GM12878 (cell line): ENCODE measurements around the gene FBXL19. TPM values are rescaled to one million over a fixed set of nuclear protein-coding genes. Genes with fewer than 3 reads are reported as not detected.
A peak's percentile ranks its signal among the peaks of the same experiment; 100 is the strongest.

Experiments
- ATAC-seq: fragments of 200-7000 bp; cut with Tn5 transposase; 3 replicates; pipeline ENCODE4 v1.9.1; 2020; ENCODE audit warnings: mild to moderate bottlenecking, moderate library complexity
- BruUV-seq: library from RNA; stranded (reverse); fragments of 400-500 nt; replicated peaks from 2 replicates; lab custom pipeline; 2021; lab: Mats Ljungman, UMichigan
- CTCF ChIA-PET: fragments of 300-600 bp; sonication (Branson Sonifier 250); formaldehyde crosslinking; extraction: SDS; loops from one replicate; lab custom pipeline; 2021; ENCODE audit warnings: inconsistent platforms; lab: Yijun Ruan, JAX
- POLR2A ChIA-PET: fragments of 350-600 bp; formaldehyde crosslinking; extraction: SDS; loops from one replicate; lab custom pipeline; 2021; ENCODE audit warnings: inconsistent platforms; lab: Charles Lee
- RAD21 ChIA-PET: fragments of 300-600 bp; sonication (Branson Sonifier 250); formaldehyde crosslinking; loops from one replicate; lab custom pipeline; 2023; ENCODE audit warnings: antibody characterized with exemption; ENCODE audit not compliant: unreplicated experiment; lab: Charles Lee
- SMC1A ChIA-PET: fragments of 300-600 bp; sonication (Branson Sonifier 250); formaldehyde crosslinking; loops from one replicate; lab custom pipeline; 2023; ENCODE audit not compliant: unreplicated experiment, uncharacterized antibody; lab: Charles Lee
- DNase-seq: peaks from one replicate; pipeline ENCODE4 v3.0.0-alpha.2; 2011; ENCODE audit warnings: low read depth, low spot score
- FAIRE-seq: peaks from 3 replicates; lab custom pipeline; 2011; peaks lifted over from hg19 to GRCh38; lab: Jason Lieb, UNC
- H2AFZ ChIP-seq: 2 replicates; pipeline ENCODE4 v1.6.0; 2011; ENCODE audit warnings: low read depth, low read length, control low read depth; ENCODE audit not compliant: control insufficient read depth
- H3K27ac ChIP-seq: 2 replicates; pipeline ENCODE4 v1.5.1; 2011; ENCODE audit warnings: control low read depth; ENCODE audit not compliant: control insufficient read depth, insufficient read depth
- H3K27me3 ChIP-seq, 2 experiments: replicated peaks in 1 of 2; 2 replicates each; pipeline versions ENCODE4 v1.6.0 to v1.6.1; 2011; ENCODE audit warnings: low read length in 1 of 2; ENCODE audit not compliant: control insufficient read depth in 2 of 2, insufficient read depth in 2 of 2
- H3K36me3 ChIP-seq, 2 experiments: 2 replicates each; pipeline ENCODE4 v1.5.1; 2011; ENCODE audit warnings: low read length in 1 of 2; ENCODE audit not compliant: control insufficient read depth in 2 of 2, insufficient read depth in 2 of 2
- H3K4me1 ChIP-seq: 2 replicates; pipeline ENCODE4 v1.6.1; 2011; ENCODE audit warnings: mild to moderate bottlenecking, low read length, moderate library complexity, mixed read lengths; ENCODE audit not compliant: control insufficient read depth, insufficient read depth
- H3K4me2 ChIP-seq: 2 replicates; pipeline ENCODE4 v1.6.0; 2011; ENCODE audit warnings: control low read depth; ENCODE audit not compliant: control insufficient read depth, insufficient read depth
- H3K4me3 ChIP-seq: fragments of 200-600 bp; sonication (generic); 2 replicates; pipeline ENCODE4 v1.5.1; 2016
- H3K79me2 ChIP-seq: 2 replicates; pipeline ENCODE4 v1.6.0; 2011; ENCODE audit warnings: low read length; ENCODE audit not compliant: control insufficient read depth, insufficient read depth
- H3K9ac ChIP-seq: 2 replicates; pipeline ENCODE4 v1.8.0; 2011; ENCODE audit warnings: low read length, control low read depth, mixed read lengths; ENCODE audit not compliant: control insufficient read depth, insufficient read depth
- H3K9me3 ChIP-seq: replicated peaks from 3 replicates; pipeline ENCODE4 v1.5.1; 2011; ENCODE audit warnings: mild to moderate bottlenecking, low read length; ENCODE audit not compliant: control insufficient read depth, insufficient read depth
- H4K20me1 ChIP-seq: 2 replicates; pipeline ENCODE4 v1.6.0; 2011; ENCODE audit not compliant: control insufficient read depth, insufficient read depth
- CREM ChIP-seq: IDR thresholded peaks from 2 replicates; pipeline ENCODE4 v1.6.1; 2014; ENCODE audit warnings: antibody characterized with exemption, low read depth
- ESRRA ChIP-seq: IDR thresholded peaks from 2 replicates; pipeline ENCODE4 v1.6.1; 2012; ENCODE audit warnings: mild to moderate bottlenecking, low read length, improper control_type of control experiment
- HDAC2 ChIP-seq: fragments of 200-600 bp; sonication (generic); IDR thresholded peaks from 2 replicates; pipeline ENCODE4 v1.6.1; 2017
- IKZF1 ChIP-seq: fragments of 450-650 bp; conservative IDR thresholded peaks from 2 replicates; pipeline ENCODE4 v1.6.1; 2017; ENCODE audit warnings: antibody characterized with exemption, mild to moderate bottlenecking
- MEF2B ChIP-seq: fragments of 450-650 bp; IDR thresholded peaks from 2 replicates; pipeline ENCODE4 v1.6.1; 2018; ENCODE audit warnings: mild to moderate bottlenecking, moderate library complexity; ENCODE audit not compliant: partially characterized antibody, poor library complexity, severe bottlenecking
- MYC ChIP-seq: IDR thresholded peaks from 2 replicates; pipeline ENCODE4 v1.6.1; 2011; ENCODE audit warnings: mild to moderate bottlenecking, low read length, moderate library complexity, inconsistent platforms; ENCODE audit not compliant: insufficient read depth, insufficient replicate concordance, insufficient read length, severe bottlenecking
- NR2F1 ChIP-seq: fragments of 450-650 bp; conservative IDR thresholded peaks from 2 replicates; pipeline ENCODE4 v1.6.1; 2017; ENCODE audit warnings: mild to moderate bottlenecking
- PAX8 ChIP-seq: fragments of 450-650 bp; IDR thresholded peaks from 2 replicates; pipeline ENCODE4 v1.6.1; 2017; ENCODE audit warnings: mild to moderate bottlenecking, moderate library complexity
- POLR2AphosphoS5 ChIP-seq: IDR thresholded peaks from 2 replicates; pipeline ENCODE4 v1.6.1; 2011; ENCODE audit warnings: mild to moderate bottlenecking, low read length, inconsistent platforms
- RFX5 ChIP-seq: IDR thresholded peaks from 2 replicates; pipeline ENCODE4 v1.6.1; 2011; ENCODE audit warnings: low read depth, low read length, improper control_type of control experiment
- SRF ChIP-seq, 2 experiments: IDR thresholded peaks; 2 replicates each; pipeline ENCODE4 v1.6.1; 2011; ENCODE audit warnings: low read depth in 2 of 2, low read length in 2 of 2, mild to moderate bottlenecking in 1 of 2, moderate library complexity in 1 of 2
- YBX1 ChIP-seq: fragments of 450-650 bp; IDR thresholded peaks from 2 replicates; pipeline ENCODE4 v1.6.1; 2016; ENCODE audit warnings: antibody characterized with exemption
- ZNF274 ChIP-seq: IDR thresholded peaks from one replicate; pipeline ENCODE4 v1.8.0; 2011; ENCODE audit not compliant: insufficient read length, insufficient read depth
- WGBS: methylation state at CpG from one replicate; pipeline ENCODE4 v1.1.6; 2016; ENCODE audit warnings: low lambda C conversion rate; ENCODE audit not compliant: insufficient replicate concordance, insufficient coverage; ENCODE audit errors: missing lambda C conversion rate; 5-methylcytosine and 5-hydroxymethylcytosine counted together
- in situ Hi-C: fragments of 300-500 bp; cut with MboI; formaldehyde crosslinking; loops from 9 replicates; pipeline ENCODE4 v1.14.3; 2018; ENCODE audit warnings: mixed read lengths
- intact Hi-C: fragments of 100-400 bp; cut with micrococcal nuclease; formaldehyde crosslinking; loops from one replicate; pipeline ENCODE4 v1.14.2; 2022; ENCODE audit not compliant: unreplicated experiment
- polyA plus RNA-seq, 11 experiments: library from polyadenylated mRNA; depleted of rRNA in 4 of 11; unstranded in 6 of 11; stranded (reverse) in 5 of 11; fragments of >200 nt; fragmentation: Nextera tagmentation in 4 of 11; fragmentation: Illumina TruSeq in 1 of 11; extraction: Ambion mirVana in 4 of 11; extraction: Trizol in 1 of 11; gene quantifications; 1 replicate in 1 of 11; 2 replicates in 10 of 11; pipeline versions ENCODE4 v1.2.1 to v1.2.3, GENCODE V29; 2011 to 2016; ENCODE audit warnings: inconsistent platforms in 2 of 11, missing spikeins in 2 of 11, low read depth in 1 of 11
- total RNA-seq, 4 experiments: library from RNA; depleted of rRNA in 3 of 4; stranded (reverse); fragments of >200 nt in 3 of 4; fragmentation: Illumina TruSeq in 1 of 4; extraction: Trizol in 1 of 4; gene quantifications; 2 replicates each; pipeline versions ENCODE4 v1.2.1 to v1.2.3, GENCODE V29; 2013 to 2021
- TF ChIP-seq, protein P1 (sequence below): IDR thresholded peaks from 2 replicates; pipeline ENCODE4 v1.6.1; 2012; ENCODE audit warnings: low read depth, low read length, improper control_type of control experiment
- TF ChIP-seq, protein P2 (sequence below): IDR thresholded peaks from 2 replicates; pipeline ENCODE4 v1.6.1; 2011; ENCODE audit warnings: borderline replicate concordance, low read depth, mild to moderate bottlenecking, moderate library complexity, mixed read lengths, low read length; ENCODE audit not compliant: insufficient read depth; ENCODE audit errors: extremely low read length

The FBXL19 gene
- total and polyA plus RNA-seq, 10 of the 15 experiments (the other 5 are each of a cell fraction or from before 2014, with no cell fraction given), result 0.02 to 32.1 (median 6.8) TPM; not detected in 1

DNA sequence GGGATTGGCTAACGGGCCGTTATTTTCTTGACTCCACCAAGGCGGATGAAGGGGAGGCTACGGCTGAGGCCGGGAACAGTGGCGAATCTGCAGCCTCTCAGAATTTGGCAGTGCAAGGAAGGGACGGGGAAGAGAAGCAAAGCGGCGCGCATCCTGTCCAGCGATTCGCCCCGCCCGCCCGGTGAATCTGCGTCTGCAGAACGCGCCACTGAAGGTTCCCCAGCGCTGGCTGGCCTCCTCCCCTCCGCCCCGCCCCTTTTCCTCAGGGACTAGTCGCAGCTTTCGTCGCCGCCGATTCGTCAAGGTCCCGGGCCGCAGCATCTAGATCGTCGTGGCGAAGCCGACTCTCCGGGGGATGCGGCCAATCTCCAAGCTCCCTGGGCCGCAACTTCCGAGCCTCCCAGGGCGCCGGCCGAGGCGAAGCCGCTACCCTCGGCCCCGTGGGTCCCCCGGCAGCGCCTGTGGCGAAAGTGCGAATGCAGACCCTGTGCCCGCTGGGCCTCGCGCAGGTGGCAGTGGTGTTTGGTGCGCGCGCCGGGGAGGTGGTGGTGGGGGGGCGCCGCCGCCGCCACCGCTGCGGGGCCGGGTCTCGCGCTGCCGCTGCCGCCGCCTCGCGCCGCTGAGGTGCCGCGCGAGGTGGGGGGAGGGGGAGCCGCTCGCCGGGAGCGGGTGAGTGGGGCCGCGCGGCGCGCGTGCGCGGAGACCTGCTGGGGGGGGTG, 34.2 kb downstream of the FBXL19 start, which contains the start of gene SETD1A (continued):
- TF ChIP-seq ESRRA, result 0 out of 2 replicates have a peak, but pooled peaks have one; percentile 3
- TF ChIP-seq YBX1, result no peak
- no peak for TF ChIP-seq ZNF274
- TF ChIP-seq, protein P1, sequence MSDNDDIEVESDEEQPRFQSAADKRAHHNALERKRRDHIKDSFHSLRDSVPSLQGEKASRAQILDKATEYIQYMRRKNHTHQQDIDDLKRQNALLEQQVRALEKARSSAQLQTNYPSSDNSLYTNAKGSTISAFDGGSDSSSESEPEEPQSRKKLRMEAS, result no peak
- peak; percentile 92 for TF ChIP-seq CREM
- peak; percentile 62 for TF ChIP-seq MEF2B
- no peak for TF ChIP-seq HDAC2
- TF ChIP-seq POLR2AphosphoS5, result no peak

DNA sequence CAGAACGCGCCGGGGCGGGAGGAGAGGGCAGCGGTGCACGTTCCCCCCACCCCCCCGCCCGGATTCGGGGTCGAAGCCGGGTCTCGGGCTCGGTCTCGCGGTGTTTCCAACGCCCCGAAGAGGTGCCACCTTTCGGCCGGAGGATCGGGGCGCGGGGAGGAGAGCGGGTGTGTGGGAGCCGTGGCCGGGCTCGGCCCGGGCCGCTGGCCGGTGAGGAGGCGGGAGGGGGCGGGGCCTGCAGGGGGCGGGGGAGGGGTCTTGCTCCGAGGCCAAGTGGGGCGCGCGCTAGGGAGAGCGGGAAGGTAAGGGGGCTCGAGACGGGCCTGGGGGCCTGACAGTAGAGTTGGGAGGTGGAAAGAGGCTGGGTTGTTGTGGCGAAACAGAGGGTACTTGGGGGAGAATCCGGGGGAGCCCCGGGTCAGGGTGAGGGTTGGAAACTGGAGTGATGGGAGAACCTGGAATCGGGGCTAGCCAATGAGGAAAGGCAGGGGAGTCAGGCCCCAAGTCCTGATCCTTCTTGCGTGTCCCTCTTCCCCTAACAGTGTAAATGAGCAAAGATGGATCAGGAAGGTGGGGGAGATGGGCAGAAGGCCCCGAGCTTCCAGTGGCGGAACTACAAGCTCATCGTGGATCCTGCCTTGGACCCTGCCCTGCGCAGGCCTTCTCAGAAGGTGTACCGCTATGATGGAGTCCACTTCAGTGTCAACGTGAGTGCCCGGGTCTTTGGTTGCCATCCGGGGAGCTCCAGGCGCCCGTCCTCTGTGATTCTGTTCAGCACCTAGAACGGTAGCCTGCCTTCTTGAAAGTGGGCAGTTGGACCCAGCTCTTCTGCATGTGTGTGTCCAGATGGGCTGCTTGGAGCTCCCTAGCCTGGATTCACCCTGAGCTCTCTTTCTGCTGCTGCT, 35.1 kb downstream of the FBXL19 start:
- ATAC-seq (peak; percentile 32), FAIRE-seq (no peak), DNase-seq (no peak)
- no TSS peak for BruUV-seq
- Histone ChIP-seq H3K9me3 (no peaks in the 10 kb centered on the region), H2AFZ (peak overlapping the region; percentile 96; the same call in 1 of the 2 replicates), H3K4me2 (peak overlapping the region; percentile 78), H3K27me3 (no peaks in the 10 kb centered on the region), H3K9ac (peak overlapping the region; percentile 100; the same call in 1 of the 2 replicates), H3K36me3 (peaks cover 8 to 31% of the 10 kb centered on the region in 2 experiments), H3K4me1 (peaks cover 9% of the 10 kb centered on the region), H3K27ac (peak overlapping the region; percentile 60), H3K79me2 (peaks cover 12% of the 10 kb centered on the region), H3K4me3 (peak overlapping the region; percentile 92), H4K20me1 (no peaks in the 10 kb centered on the region; the same call in 1 of the 2 replicates)
- 38% methylated on average over 27 of the region's 55 CpGs for WGBS
- ChIA-PET POLR2A (interaction anchor here (0.6 to 0.8 kb wide), 2 partner anchors 30 to 149 kb away, joined by 3 to 5 read pairs; no protein-coding TSS in a partner anchor), SMC1A (interaction anchor here (0.6 kb wide), 1 partner anchor 116 kb away, joined by 3 read pairs; the partner anchor contains the start of genes ZNF646 and ZNF668), CTCF (interaction anchor here (0.6 to 0.8 kb wide), 3 partner anchors 16 to 184 kb away, joined by 3 read pairs; no protein-coding TSS in a partner anchor), RAD21 (interaction anchor here (0.6 kb wide), 1 partner anchor 57 kb away, joined by 3 read pairs; no protein-coding TSS in a partner anchor)
- intact Hi-C loops, result loop anchor here (10.0 kb wide), 2 partner anchors 136 to 916 kb away; partner anchors contain the start of genes VKORC1 and ZNF267
- in situ Hi-C loops, result loop anchor here (10.0 kb wide), 2 partner anchors 756 to 916 kb away; partner anchors contain the start of gene ZNF267
- TF ChIP-seq RFX5 (no peak), PAX8 (no peak), MYC (no peak), IKZF1 (no peak), SRF (IDR thresholded peaks at IDR 0.05; ENCODE audit: low read depth in 2 of 2, low read length in 2 of 2) (no peak), NR2F1 (no peak)
- TF ChIP-seq, protein P2, sequence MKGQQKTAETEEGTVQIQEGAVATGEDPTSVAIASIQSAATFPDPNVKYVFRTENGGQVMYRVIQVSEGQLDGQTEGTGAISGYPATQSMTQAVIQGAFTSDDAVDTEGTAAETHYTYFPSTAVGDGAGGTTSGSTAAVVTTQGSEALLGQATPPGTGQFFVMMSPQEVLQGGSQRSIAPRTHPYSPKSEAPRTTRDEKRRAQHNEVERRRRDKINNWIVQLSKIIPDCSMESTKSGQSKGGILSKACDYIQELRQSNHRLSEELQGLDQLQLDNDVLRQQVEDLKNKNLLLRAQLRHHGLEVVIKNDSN, result no peak
